HuH-7 (cell line): ENCODE results near the gene LNX1.
"Not testable (repeated sequence)": the region's sequence is repeated elsewhere in the genome, so short reads cannot be mapped to it uniquely, and the experiment has no call there.

Source experiments
- DNase-seq: peaks from one replicate; pipeline ENCODE4 v3.0.0; 2011; ENCODE audit warnings: low spot score

LNX1 gene

GRCh38 chr4:53463340-53463739 is 127.9 kb downstream of the LNX1 start:
- DNase-seq: no peak

GRCh38 chr4:53461244-53461643 is 130.0 kb downstream of the LNX1 start:
- no peak for DNase-seq

GRCh38 chr4:53459548-53459947 is 131.7 kb downstream of the LNX1 start:
- DNase-seq: peak; percentile 20

GRCh38 chr4:53456178-53456577 is 135.1 kb downstream of the LNX1 start:
- no peak for DNase-seq

- no peak for DNase-seq
These were observed 135.5 kb downstream of the LNX1 start for GRCh38 chr4:53455766-53456165.

GRCh38 chr4:53453385-53453784 is 137.9 kb downstream of the LNX1 start:
- DNase-seq: no peak

- no peak for DNase-seq
These were observed 140.5 kb downstream of the LNX1 start for GRCh38 chr4:53450773-53451172.

GRCh38 chr4:53444954-53445353 is 146.3 kb downstream of the LNX1 start:
- no peak for DNase-seq

- DNase-seq: no peak
These were observed 149.7 kb downstream of the LNX1 start for GRCh38 chr4:53441564-53441963.

- DNase-seq: no peak
These were observed 155.0 kb downstream of the LNX1 start for GRCh38 chr4:53436251-53436650.

GRCh38 chr4:53432528-53433424 is 158.5 kb downstream of the LNX1 start:
- no peak for DNase-seq

GRCh38 chr4:53431052-53431451 is 160.2 kb downstream of the LNX1 start:
- DNase-seq: no peak

GRCh38 chr4:53427366-53427765 is 163.9 kb downstream of the LNX1 start:
- DNase-seq: no peak

- no peak for DNase-seq
These were observed 167.0 kb downstream of the LNX1 start for GRCh38 chr4:53424280-53424679.

- DNase-seq: no peak
These were observed 168.9 kb downstream of the LNX1 start for GRCh38 chr4:53422367-53422766.

GRCh38 chr4:53421791-53422190 is 169.5 kb downstream of the LNX1 start:
- no peak for DNase-seq

GRCh38 chr4:53419208-53419607 is 172.1 kb downstream of the LNX1 start:
- DNase-seq: no peak

GRCh38 chr4:53409479-53409878 is 181.8 kb downstream of the LNX1 start:
- not testable (repeated sequence) for DNase-seq
